NCI-H2029 (cell line): Measurements from ENCODE around the gene FGD1.

ENCODE experiments used
- DNase-seq: peaks from one replicate; lab custom pipeline; 2025; lab: John Stamatoyannopoulos, UW

Gene FGD1

GRCh38 chrX:54473993-54474859 is 21.8 kb downstream of the FGD1 start:
- DNase-seq: no peak

- DNase-seq: no peak
Observed at GRCh38 chrX:54470054-54470760, 25.8 kb downstream of the FGD1 start.

- no peak for DNase-seq
Observed at GRCh38 chrX:54452920-54453319, 43.1 kb downstream of the FGD1 start.

GRCh38 chrX:54449929-54450328 is 46.1 kb downstream of the FGD1 start:
- no peak for DNase-seq

- DNase-seq: no peak
Observed at GRCh38 chrX:54447461-54447860, 48.6 kb downstream of the FGD1 start.

- DNase-seq: no peak
Observed at GRCh38 chrX:54446084-54446483, 50.0 kb downstream of the FGD1 start.

- DNase-seq: no peak
Observed at GRCh38 chrX:54444752-54445151, 51.3 kb downstream of the FGD1 start.

- DNase-seq: no peak
Observed at GRCh38 chrX:54442790-54443189, 53.2 kb downstream of the FGD1 start.

GRCh38 chrX:54439960-54440871 is 55.8 kb downstream of the FGD1 start, which contains the start of gene TSR2:
TSR2 (plus strand) TSS chrX:54440404; CDS start chrX:54440422, 18 bp downstream.
- peak; percentile 64 for DNase-seq

GRCh38 chrX:54435121-54435520 is 60.9 kb downstream of the FGD1 start:
- no peak for DNase-seq

- no peak for DNase-seq
Observed at GRCh38 chrX:54430519-54430918, 65.5 kb downstream of the FGD1 start.

- no peak for DNase-seq
Observed at GRCh38 chrX:54427837-54428424, 68.1 kb downstream of the FGD1 start.

GRCh38 chrX:54423161-54423888 is 72.7 kb downstream of the FGD1 start:
- DNase-seq: no peak

- DNase-seq: no peak
Observed at GRCh38 chrX:54422168-54422567, 73.9 kb downstream of the FGD1 start.

- DNase-seq: no peak
Observed at GRCh38 chrX:54419559-54420302, 76.3 kb downstream of the FGD1 start.

GRCh38 chrX:54416965-54417364 is 79.1 kb downstream of the FGD1 start:
- no peak for DNase-seq

- no peak for DNase-seq
Observed at GRCh38 chrX:54415534-54416350, 80.3 kb downstream of the FGD1 start.

GRCh38 chrX:54413753-54414152 is 82.3 kb downstream of the FGD1 start:
- DNase-seq: no peak

- no peak for DNase-seq
Observed at GRCh38 chrX:54411732-54412131, 84.3 kb downstream of the FGD1 start.
